HUDEP-2 (cell line): Measurements from ENCODE around the gene RBMS3.

Experiments used
- DNase-seq, 76 experiments: peaks; one replicate each; lab custom pipeline; 2025; ENCODE audit not compliant: unreplicated experiment in 76 of 76; lab: John Stamatoyannopoulos, UW

Gene RBMS3

GRCh38 chr3:29275309-29275708, 5.6 kb upstream of the RBMS3 start:
- no peak for DNase-seq

GRCh38 chr3:29277249-29277648, 3.6 kb upstream of the RBMS3 start:
- no peak for DNase-seq

- DNase-seq: no peak
These were observed 1.6 kb upstream of the RBMS3 start for GRCh38 chr3:29279286-29279685.

DNA sequence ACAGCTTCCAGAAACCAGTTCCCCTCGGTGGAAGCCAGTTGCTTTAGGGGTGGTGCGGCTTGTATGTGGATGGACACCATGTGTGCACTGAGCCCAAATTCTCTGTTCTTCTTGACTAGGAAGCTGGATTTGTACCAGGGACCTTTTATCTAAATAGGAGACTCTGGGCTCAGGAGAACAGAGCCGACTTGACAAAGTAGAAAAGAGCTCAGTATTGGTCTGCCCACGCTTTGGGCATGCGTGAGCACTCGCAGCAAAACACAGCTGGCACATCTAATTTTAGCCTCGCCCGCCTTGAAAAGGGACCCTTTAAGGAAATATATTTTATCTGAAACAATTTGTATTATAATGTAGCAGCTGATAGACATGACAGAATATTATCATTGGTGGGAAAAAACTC, 1.1 kb upstream of the RBMS3 start:
- DNase-seq: no peak

- no peak for DNase-seq
These were observed 148 bp downstream of the RBMS3 start for GRCh38 chr3:29281094-29281343.

GRCh38 chr3:29281344-29282241, 722 bp downstream of the RBMS3 start:
- DNase-seq: no peak

- DNase-seq: no peak
These were observed 1.8 kb downstream of the RBMS3 start for GRCh38 chr3:29282427-29283230.

DNA sequence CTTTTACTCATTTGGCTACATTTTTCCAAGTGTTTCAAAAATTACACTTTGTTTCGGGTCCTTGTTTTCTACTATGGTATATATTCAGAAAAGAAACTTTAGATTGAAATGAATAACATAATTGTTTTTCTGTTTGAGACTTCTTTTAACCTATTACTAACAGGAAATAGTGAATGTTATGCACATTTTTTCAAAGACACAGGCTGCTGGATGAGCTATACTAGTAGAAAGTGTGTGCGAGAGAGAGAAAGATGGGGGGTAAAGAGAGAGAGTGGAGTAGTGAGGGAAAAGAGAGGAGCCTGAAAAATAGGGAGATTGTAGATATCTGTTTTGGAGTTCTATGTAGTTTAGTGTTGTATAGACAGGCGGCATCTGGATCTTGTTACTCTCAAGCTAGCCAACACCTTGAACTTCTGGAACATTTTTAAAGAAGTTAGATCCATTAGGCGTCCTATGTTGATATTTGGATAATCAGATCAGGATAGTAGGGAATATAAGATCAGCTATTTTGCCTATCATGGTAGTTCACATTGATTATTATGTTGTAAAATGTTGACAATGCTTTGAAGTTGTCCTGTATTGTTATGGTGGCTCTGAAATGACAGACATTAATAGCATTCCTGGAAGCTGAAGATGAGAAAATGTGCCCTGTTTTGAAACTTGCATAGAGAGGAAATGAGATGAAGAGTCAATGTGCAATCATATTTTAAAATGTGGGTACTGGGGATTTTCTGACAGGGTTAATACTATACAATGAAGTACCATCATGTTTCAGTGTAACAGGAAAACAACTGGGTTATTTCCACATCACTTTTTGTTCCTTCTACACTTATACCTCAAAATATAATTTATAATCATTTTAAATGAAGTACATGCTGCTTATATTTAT, 2.6 kb downstream of the RBMS3 start:
- no peak for DNase-seq

GRCh38 chr3:29284497-29284896, 3.6 kb downstream of the RBMS3 start:
- no peak for DNase-seq

DNA sequence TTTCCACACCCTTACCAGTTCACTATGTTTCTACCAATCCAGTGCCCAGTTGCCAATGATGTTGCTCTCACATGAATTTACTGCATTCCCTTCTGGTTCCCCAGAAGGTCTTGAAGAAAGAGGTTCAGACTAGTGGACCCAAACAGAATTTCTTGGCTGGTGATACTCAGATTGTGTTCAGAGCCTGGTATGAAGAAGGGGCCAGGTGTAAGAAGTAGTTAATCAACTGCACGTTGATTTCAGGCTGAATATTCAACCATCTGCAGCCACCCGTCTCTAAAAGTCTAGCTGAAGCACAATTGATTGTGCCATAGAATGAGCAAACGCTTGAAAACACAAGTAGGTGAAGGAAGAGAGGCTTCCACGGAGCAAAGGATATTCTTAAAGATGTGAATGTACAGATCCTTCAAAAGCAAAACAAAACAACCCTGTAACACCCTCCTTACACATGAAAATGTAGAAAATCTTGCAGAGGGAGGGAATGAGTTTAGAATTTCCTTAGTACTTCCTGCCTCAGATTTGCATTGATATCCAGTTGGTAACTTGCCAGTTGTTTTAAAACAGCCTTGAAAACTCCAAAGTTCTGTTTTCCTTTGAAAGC, 4.7 kb downstream of the RBMS3 start:
- no peak for DNase-seq

DNA sequence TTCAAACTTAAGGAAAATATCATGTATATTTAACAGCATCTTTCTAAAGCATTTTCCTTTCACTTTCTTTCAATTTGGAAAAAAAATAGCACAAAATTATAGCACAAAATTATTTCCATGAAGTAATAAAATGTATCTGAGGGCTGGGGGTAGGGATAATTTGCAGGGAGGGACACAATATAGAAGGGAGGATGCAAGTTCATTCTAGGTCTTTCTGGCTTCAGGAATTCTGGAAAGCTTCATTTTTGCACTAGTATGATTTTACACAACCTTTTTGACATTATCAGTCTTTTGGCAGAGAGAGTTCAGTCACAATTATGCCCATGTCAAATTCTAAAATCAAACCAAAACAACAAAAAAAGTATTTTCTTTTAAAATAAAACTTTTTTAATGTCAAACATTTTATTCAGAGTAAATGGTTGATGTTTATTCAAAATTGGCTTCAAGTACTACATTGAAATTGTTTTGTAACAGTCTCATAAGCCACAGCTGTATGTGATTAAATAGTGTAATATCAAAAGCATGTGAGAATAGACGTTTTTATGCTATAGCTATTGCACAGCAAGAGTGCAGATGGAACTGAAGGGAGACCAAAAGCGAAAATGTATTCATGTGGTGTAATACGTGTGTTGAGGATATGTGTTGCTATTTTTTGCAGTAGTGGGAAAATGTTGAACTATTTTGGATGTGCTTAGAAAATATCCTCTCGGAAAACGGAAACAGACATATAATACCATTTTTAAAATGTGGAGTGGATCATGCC, 5.8 kb downstream of the RBMS3 start:
- no peak for DNase-seq

GRCh38 chr3:29290596-29290995, 9.7 kb downstream of the RBMS3 start:
- DNase-seq: no peak

GRCh38 chr3:29291260-29291981, 10.6 kb downstream of the RBMS3 start:
- no peak for DNase-seq

GRCh38 chr3:29291982-29292363, 11.1 kb downstream of the RBMS3 start:
- DNase-seq: no peak

DNA sequence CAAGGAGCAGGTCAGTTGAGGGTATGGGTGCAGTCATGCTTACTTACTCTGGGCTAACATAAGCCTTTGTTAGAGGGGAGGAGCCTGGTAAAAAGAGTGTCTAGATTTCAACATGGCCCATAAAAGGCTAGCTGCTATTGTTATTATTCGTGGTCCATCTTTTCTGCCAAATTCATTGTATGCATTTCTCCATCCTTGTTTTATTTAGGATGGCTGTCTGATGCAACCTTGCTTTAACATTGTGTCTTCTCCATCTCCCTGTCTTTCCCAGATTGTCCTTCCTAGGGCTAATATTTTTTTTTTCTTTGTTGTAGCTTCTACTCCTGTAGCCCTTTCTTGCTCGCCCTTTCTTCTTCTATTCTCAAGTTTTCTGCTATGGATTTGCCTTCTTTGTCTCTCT, 12.6 kb downstream of the RBMS3 start:
- no peak for DNase-seq

DNA sequence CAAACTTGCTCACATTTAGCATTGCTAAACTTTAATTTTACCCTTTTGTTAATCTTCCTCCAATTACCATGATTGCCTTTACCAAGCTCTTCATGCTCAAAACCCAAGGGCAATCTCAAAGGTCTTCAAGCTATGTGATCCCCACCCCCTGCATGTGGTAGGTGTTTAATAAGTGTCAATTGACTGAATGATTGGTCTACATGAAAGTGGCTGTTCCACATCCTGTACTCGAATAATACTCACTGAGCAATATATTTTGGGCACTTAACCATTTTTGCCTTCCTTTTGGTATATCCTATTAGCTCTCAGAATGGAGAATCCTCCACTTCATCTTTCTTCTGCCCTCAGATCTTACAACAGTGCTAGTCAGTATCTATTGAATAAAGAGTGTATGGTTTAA, 17.1 kb downstream of the RBMS3 start:
- DNase-seq: no peak

- DNase-seq: no peak
These were observed 20.6 kb downstream of the RBMS3 start for GRCh38 chr3:29301332-29302019.

- no peak for DNase-seq
These were observed 21.7 kb downstream of the RBMS3 start for GRCh38 chr3:29302619-29303018.

GRCh38 chr3:29307295-29307694, 26.4 kb downstream of the RBMS3 start:
- DNase-seq: no peak
